ENCODE results near the gene TFE3. TPM values are rescaled to one million over a fixed set of nuclear protein-coding genes. Genes with fewer than 3 reads are reported as not detected.

Gene TFE3
- total RNA-seq, 1 experiment from 2014 or later: 64.3 TPM

- Histone ChIP-seq H3K27ac (no peak overlapping the region), H3K27me3 (replicated peaks) (no peaks in the 10 kb centered on the region), H3K4me1 (replicated peaks) (no peaks in the 10 kb centered on the region), H3K9me3 (replicated peaks) (no peaks in the 10 kb centered on the region; the same call in 1 of the 2 replicates), H3K36me3 (no peaks in the 10 kb centered on the region), H3K4me3 (peak overlapping the region; percentile 46)
- peak in 1 of 2 experiments; percentile 62 for DNase-seq (ENCODE audit: low read depth in 1 of 2, low spot score in 2 of 2)
Observed at GRCh38 chrX:49053223-49054072, 10.3 kb upstream of the TFE3 start.

DNA sequence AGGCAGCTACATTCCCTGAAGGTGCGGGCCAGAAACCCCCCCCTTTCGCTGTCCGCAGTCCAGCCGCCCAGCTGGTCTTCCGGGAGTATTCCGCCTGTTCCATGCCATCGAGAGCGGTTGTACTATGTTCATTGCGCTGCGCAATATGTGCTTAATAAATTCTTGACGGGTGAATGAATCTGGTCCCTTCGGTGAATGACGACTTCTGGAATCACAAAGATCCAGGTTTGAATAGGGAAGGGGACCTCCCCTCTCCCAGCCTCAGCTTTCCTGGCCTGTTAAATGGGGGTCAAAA, 777 bp upstream of the TFE3 start:
- Histone ChIP-seq H3K27me3 (replicated peaks) (no peaks in the 10 kb centered on the region), H3K36me3 (peaks cover 19% of the 10 kb centered on the region), H3K9me3 (replicated peaks) (no peaks in the 10 kb centered on the region), H3K4me1 (replicated peaks) (peaks cover 28% of the 10 kb centered on the region), H3K4me3 (peak overlapping the region; percentile 24), H3K27ac (peak overlapping the region; percentile 16; the same call in 1 of the 2 replicates)
- DNase-seq (ENCODE audit: low read depth in 1 of 2, low spot score in 2 of 2): no peak

- H3K9me3 ChIP-seq (replicated peaks): no peaks in the 10 kb centered on the region
- no peak for DNase-seq (ENCODE audit: low read depth in 1 of 2, low spot score in 2 of 2)
Observed at GRCh38 chrX:49042581-49043219, 457 bp downstream of the TFE3 start.

DNA sequence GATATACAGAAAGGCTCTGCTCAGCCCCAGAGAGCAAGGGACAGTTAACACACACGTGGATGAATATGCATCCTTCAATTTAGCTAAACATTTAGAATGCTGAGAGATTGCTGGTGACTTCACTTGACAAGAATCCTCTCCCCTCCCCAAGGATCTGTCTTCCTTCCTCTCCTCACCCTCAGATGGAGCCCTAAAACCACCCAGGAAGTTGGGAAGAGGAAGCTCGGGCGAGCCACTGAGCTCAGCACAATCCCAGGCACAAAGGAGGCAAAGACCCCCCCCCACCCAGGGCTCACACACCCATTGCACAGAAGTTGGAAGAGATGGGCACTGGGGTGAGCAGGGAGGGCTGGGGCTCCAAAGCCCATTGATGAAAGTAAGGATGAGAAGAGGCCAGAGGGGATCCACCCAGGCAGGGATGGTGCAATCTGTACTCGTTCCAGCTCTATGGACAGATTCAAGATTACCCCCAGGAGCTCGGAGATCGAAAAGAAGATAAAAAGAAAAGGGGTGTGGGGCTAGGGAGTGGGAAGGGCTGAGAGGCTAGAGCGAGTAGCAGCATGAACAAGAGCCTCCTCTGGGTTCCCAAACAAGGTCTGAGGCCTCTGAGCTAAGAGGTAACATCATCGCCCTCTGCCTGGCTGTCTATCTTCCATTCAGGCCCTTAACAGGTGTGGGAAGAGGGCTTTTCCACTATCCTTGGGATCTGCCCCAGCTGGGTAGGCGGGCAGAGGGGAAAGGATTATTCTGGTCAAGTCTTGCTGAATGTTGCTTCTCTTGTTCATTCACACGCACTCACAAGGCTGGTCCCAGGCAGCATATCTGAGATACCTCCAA, 1.2 kb downstream of the TFE3 start:
- H3K27ac ChIP-seq: peak overlapping the region; percentile 98
- peaks cover 28% of the 10 kb centered on the region for H3K4me1 ChIP-seq (replicated peaks)
- no peaks in the 10 kb centered on the region for H3K9me3 ChIP-seq (replicated peaks)
- H3K36me3 ChIP-seq: peaks cover 38% of the 10 kb centered on the region
- peak; percentile 70 to 77 for DNase-seq (ENCODE audit: low read depth in 1 of 2, low spot score in 2 of 2)
- H3K4me3 ChIP-seq: peak overlapping the region; percentile 90
- no peaks in the 10 kb centered on the region for H3K27me3 ChIP-seq (replicated peaks)

More at GRCh38 chrX:49042581-49043219, 457 bp downstream of the TFE3 start:
- H3K36me3 ChIP-seq: peaks cover 31% of the 10 kb centered on the region
- H3K27me3 ChIP-seq (replicated peaks): no peaks in the 10 kb centered on the region
- H3K4me1 ChIP-seq (replicated peaks): peaks cover 28% of the 10 kb centered on the region
- H3K27ac ChIP-seq: peak overlapping the region; percentile 98
- H3K4me3 ChIP-seq: peak overlapping the region; percentile 90

DNA sequence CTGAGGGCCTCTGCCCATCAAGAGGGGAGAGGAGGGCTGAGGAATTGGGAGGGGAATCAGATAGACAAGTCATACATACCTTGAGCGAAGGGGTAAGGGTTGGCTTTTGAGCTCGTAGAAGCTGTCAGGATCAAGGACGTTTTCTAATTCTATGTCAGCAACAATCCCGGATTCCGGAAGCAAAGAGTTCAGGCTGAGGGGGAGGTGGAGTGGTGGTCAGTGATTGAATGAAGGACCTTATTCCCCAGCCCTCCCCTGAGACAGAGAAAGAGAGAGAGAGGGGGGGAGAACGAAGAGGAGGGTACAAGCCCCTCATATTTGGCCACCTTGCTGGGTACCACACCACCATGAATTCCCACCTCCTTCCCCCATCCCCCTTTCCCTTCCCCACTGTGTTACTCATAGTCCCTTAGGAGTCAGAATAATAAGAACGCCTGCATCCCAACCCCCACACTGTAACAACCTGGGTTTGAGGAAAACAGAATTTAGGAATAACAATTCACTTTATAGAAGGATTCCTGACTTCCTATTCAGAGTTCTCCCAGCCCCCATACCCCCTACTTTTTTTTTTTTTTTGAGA, 2.7 kb downstream of the TFE3 start:
- peak; percentile 55 to 65 for DNase-seq (ENCODE audit: low read depth in 1 of 2, low spot score in 2 of 2)
- Histone ChIP-seq H3K9me3 (replicated peaks) (no peaks in the 10 kb centered on the region), H3K4me1 (replicated peaks) (peaks cover 28% of the 10 kb centered on the region), H3K36me3 (peaks cover 51% of the 10 kb centered on the region), H3K27me3 (replicated peaks) (no peaks in the 10 kb centered on the region), H3K27ac (peak overlapping the region; percentile 98), H3K4me3 (peak overlapping the region; percentile 90)

DNA sequence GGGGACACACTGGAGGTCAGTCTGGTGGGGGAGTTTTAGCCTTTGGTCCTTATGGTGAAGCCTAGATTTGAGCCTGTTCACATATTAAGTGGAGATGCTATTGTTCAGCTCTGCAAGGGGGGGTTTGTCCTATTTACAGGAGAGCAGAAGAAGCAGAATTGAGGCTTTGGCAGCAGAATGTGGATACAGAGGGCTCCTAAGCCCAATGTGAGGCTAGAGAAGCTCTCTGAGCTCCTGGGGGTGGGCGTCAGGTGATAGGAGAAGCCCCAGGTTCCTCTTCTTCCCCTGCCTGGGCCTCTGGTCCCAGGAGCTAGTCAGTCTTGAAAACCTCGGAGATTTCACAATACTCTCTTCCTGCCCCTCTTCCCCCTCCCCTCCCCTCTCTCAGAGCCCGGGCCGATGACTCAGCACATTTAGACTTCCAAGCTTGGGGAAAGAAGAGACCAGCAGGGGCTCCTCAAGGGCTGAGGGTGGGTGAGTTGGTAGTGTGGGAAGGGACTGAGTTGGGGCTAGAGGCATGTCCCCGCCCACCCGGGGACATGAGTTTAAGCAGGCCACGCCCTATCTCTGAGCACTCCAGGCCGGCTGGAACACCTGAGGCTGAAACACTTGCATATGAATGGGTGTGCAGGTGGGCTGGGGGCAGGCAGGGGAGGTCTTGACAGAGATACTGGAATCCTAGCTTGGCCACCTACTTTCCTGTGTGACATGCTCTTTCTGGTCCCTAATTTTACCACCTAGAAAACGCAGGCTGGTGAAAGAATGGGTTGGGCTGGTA, 3.4 kb downstream of the TFE3 start:
- H3K27ac ChIP-seq: peak overlapping the region; percentile 98
- DNase-seq (ENCODE audit: low read depth in 1 of 2, low spot score in 2 of 2): peak; percentile 88 to 93
- H3K4me1 ChIP-seq (replicated peaks): peaks cover 28% of the 10 kb centered on the region

DNA sequence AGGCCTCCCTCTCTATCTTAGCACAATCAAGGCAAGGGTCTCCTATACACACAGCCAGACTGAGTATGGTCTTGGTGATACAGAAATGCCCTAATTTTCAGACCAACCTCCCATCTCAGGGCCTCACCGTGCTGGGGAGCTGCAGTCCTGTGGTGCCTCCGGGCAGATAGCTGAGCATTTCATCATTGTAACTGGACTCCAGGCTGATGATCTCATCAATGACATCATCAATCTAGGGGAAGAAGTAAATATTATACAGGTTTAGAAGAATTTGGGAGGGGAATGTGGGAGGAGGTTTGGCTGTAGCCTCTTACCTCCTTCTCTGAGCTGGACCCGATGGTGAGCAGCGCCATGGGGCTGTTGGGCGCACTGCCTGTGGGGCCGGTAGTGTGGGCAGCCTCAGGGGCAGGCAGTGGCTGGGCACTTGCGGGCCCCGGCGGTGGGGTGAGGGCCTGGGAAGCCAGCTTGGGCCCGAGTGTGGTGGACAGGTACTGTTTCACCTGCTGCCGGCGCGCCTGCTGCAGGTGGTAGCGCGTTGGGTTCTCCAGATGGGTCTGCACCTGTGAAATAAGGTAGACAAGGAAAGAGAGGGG, 5.2 kb downstream of the TFE3 start:
- no peak for DNase-seq (ENCODE audit: low read depth in 1 of 2, low spot score in 2 of 2)
- peaks cover 29% of the 10 kb centered on the region for H3K4me1 ChIP-seq (replicated peaks)
- H3K27me3 ChIP-seq (replicated peaks): no peaks in the 10 kb centered on the region
- H3K27ac ChIP-seq: no peak overlapping the region
- no peak overlapping the region for H3K4me3 ChIP-seq
- peaks cover 69% of the 10 kb centered on the region for H3K36me3 ChIP-seq
- no peaks in the 10 kb centered on the region for H3K9me3 ChIP-seq (replicated peaks)

More for the DNA sequence above, 3.4 kb downstream of the TFE3 start:
- H3K4me3 ChIP-seq: peak overlapping the region; percentile 90
- no peaks in the 10 kb centered on the region for H3K9me3 ChIP-seq (replicated peaks)
- no peaks in the 10 kb centered on the region for H3K27me3 ChIP-seq (replicated peaks)
- H3K36me3 ChIP-seq: peaks cover 53% of the 10 kb centered on the region

GRCh38 chrX:49030283-49030682, 12.9 kb downstream of the TFE3 start:
- DNase-seq (ENCODE audit: low read depth in 1 of 2, low spot score in 2 of 2): no peak
- Histone ChIP-seq H3K27me3 (replicated peaks) (no peaks in the 10 kb centered on the region), H3K4me3 (no peak overlapping the region), H3K36me3 (peaks cover 51% of the 10 kb centered on the region), H3K9me3 (replicated peaks) (no peaks in the 10 kb centered on the region), H3K27ac (no peak overlapping the region), H3K4me1 (replicated peaks) (peaks cover 4% of the 10 kb centered on the region; the same call in 1 of the 2 replicates)

- Histone ChIP-seq H3K9me3 (replicated peaks) (no peaks in the 10 kb centered on the region), H3K27me3 (replicated peaks) (no peaks in the 10 kb centered on the region), H3K4me1 (replicated peaks) (peaks cover 4% of the 10 kb centered on the region; the same call in 1 of the 2 replicates), H3K4me3 (no peak overlapping the region), H3K27ac (no peak overlapping the region), H3K36me3 (peaks cover 50% of the 10 kb centered on the region)
- DNase-seq (ENCODE audit: low read depth in 1 of 2, low spot score in 2 of 2): no peak
Observed at GRCh38 chrX:49029876-49030275, 13.3 kb downstream of the TFE3 start.

- H3K4me3 ChIP-seq: no peak overlapping the region
- H3K27ac ChIP-seq: no peak overlapping the region
- no peaks in the 10 kb centered on the region for H3K9me3 ChIP-seq (replicated peaks)
- H3K36me3 ChIP-seq: 0 out of 2 replicates have a peak, but pooled peaks cover 4% of the 10 kb centered on the region
- H3K27me3 ChIP-seq (replicated peaks): no peaks in the 10 kb centered on the region
- H3K4me1 ChIP-seq (replicated peaks): no peaks in the 10 kb centered on the region
- no peak for DNase-seq (ENCODE audit: low read depth in 1 of 2, low spot score in 2 of 2)
Observed at GRCh38 chrX:49019599-49020249, 23.4 kb downstream of the TFE3 start.

DNA sequence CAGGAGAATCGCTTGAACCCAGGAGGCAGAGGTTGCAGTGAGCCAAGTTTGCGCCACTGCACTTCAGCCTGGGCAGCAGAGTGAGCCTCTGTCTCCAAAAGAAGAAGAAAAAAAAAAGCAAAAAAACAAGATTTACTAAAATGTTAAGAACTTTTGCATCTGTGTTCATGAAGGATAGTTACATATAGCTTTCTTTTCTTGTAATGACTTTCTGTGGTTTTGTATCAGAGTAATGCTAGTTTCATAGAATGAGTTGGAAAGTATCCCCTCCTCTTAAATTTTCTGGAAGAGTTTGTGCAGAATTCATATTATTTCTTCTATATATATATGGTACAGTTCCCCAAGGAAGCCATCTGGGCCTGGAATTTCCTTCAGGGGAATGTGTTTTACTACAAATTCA, 24.1 kb downstream of the TFE3 start:
- no peak overlapping the region for H3K4me3 ChIP-seq
- no peaks in the 10 kb centered on the region for H3K4me1 ChIP-seq (replicated peaks)
- H3K27me3 ChIP-seq (replicated peaks): no peaks in the 10 kb centered on the region
- no peak for DNase-seq (ENCODE audit: low read depth in 1 of 2, low spot score in 2 of 2)
- no peak overlapping the region for H3K27ac ChIP-seq
- no peaks in the 10 kb centered on the region for H3K9me3 ChIP-seq (replicated peaks)
- H3K36me3 ChIP-seq: no peaks in the 10 kb centered on the region

DNA sequence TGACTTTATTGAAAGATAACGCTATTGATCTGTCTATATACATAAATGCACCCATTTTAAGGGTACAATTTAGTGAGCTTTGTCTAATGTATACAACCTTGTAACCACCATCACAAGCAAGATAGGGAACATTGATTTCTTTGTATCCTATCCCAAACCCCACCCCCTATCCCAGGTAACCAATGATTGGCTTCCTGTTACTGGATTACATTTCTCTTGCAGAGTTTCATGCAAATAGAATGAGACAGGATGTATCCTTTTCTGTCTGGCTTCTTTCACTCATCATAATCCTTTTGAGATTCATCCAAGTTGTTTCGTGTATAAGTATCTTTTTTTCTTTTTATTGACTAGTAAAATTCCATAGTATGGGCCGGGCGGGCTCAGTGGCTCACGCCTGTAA, 39.5 kb downstream of the TFE3 start:
- H3K27ac ChIP-seq: no peak overlapping the region
- no peak for DNase-seq (ENCODE audit: low read depth in 1 of 2, low spot score in 2 of 2)
- H3K4me1 ChIP-seq (replicated peaks): no peaks in the 10 kb centered on the region
- no peaks in the 10 kb centered on the region for H3K36me3 ChIP-seq
- H3K27me3 ChIP-seq (replicated peaks): no peaks in the 10 kb centered on the region
- H3K9me3 ChIP-seq (replicated peaks): no peaks in the 10 kb centered on the region
- H3K4me3 ChIP-seq: no peak overlapping the region
